Mucosa of descending colon (tissue), 3 donors: Measurements from ENCODE around the gene TMPRSS4. TPM values are rescaled to one million over a fixed set of nuclear protein-coding genes. Genes with fewer than 3 reads are reported as not detected.

Experiments
- ATAC-seq: fragments of 200-7000 bp; cut with Tn5 transposase; one replicate; pipeline ENCODE4 v1.9.1; 2020; ENCODE audit warnings: mild to moderate bottlenecking, moderate library complexity
- DNase-seq, 3 donors: peaks; one replicate each; pipeline ENCODE4 v3.0.0-alpha.2; 2020
- H3K36me3 ChIP-seq: fragments of 200-600 bp; one replicate; pipeline ENCODE4 v1.8.0; 2021; ENCODE audit warnings: low read depth, mild to moderate bottlenecking
- H3K4me1 ChIP-seq: fragments of 200-600 bp; one replicate; pipeline ENCODE4 v1.8.0; 2021; ENCODE audit warnings: low read depth, mild to moderate bottlenecking
- H3K4me3 ChIP-seq: fragments of 200-600 bp; one replicate; pipeline ENCODE4 v1.8.0; 2021; ENCODE audit warnings: mild to moderate bottlenecking
- H3K9me3 ChIP-seq: fragments of 200-600 bp; one replicate; pipeline ENCODE4 v1.8.0; 2021; ENCODE audit warnings: mild to moderate bottlenecking
- CTCF ChIP-seq: fragments of 200-600 bp; IDR thresholded peaks from one replicate; pipeline ENCODE4 v1.8.0; 2022; ENCODE audit warnings: antibody characterized with exemption, mild to moderate bottlenecking
- intact Hi-C, 2 donors: fragments of 100-400 bp; cut with DNase I in 1 of 2; cut with micrococcal nuclease in 1 of 2; formaldehyde crosslinking; loops; one replicate each; pipeline versions ENCODE4 v1.11.0 to v1.11.1; 2022; cut with DNase I, micrococcal nuclease
- total RNA-seq, 3 donors: library from RNA; stranded (reverse); fragmentation: NEBNext Ultra II Directional in 2 of 3; extraction: Animal tissue kit (Norgen Biotek cat#: 25700) in 2 of 3; gene quantifications; one replicate each; pipeline versions ENCODE4 v1.2.1 to v1.2.4, GENCODE V29; 2021 to 2023
- donor health status: DM: no; HTN: no; CAD: no; lungs with moderate emphysema.
- donor health status: DM: no; HTN: no; CAD: no.
- donor health status: DM: no; HTN: yes; CAD: no.

TMPRSS4 gene
- total RNA-seq, 3 donors from 2014 or later = 159 to 648 (median 243) TPM

GRCh38 chr11:118042796-118043195 lies 34.1 kb upstream of the TMPRSS4 start:
- Histone ChIP-seq H3K36me3 (no peaks in the 10 kb centered on the region), H3K9me3 (no peaks in the 10 kb centered on the region), H3K4me3 (no peak overlapping the region), H3K4me1 (no peaks in the 10 kb centered on the region)
- no peak for TF ChIP-seq CTCF
- DNase-seq (no peak), ATAC-seq (no peak)
- intact Hi-C loops = no loop called here

GRCh38 chr11:118045191-118045590 lies 31.7 kb upstream of the TMPRSS4 start:
- H3K4me3 ChIP-seq = no peak overlapping the region
- H3K9me3 ChIP-seq = no peaks in the 10 kb centered on the region
- no peaks in the 10 kb centered on the region for H3K36me3 ChIP-seq
- no peak for TF ChIP-seq CTCF
- H3K4me1 ChIP-seq = no peaks in the 10 kb centered on the region
- no peak for DNase-seq
- no peak for ATAC-seq
- intact Hi-C loops = no loop called here

GRCh38 chr11:118046051-118046963 lies 30.6 kb upstream of the TMPRSS4 start:
- DNase-seq (no peak), ATAC-seq (peak; percentile 34)
- intact Hi-C loops = no loop called here
- no peak for TF ChIP-seq CTCF
- Histone ChIP-seq H3K36me3 (no peaks in the 10 kb centered on the region), H3K9me3 (no peaks in the 10 kb centered on the region), H3K4me3 (no peak overlapping the region), H3K4me1 (no peaks in the 10 kb centered on the region)

- intact Hi-C loops = no loop called here
- Histone ChIP-seq H3K4me3 (no peak overlapping the region), H3K36me3 (no peaks in the 10 kb centered on the region), H3K9me3 (no peaks in the 10 kb centered on the region), H3K4me1 (no peaks in the 10 kb centered on the region)
- ATAC-seq (no peak), DNase-seq (no peak)
- no peak for TF ChIP-seq CTCF
Measured at GRCh38 chr11:118046964-118047700, 29.7 kb upstream of the TMPRSS4 start.

- Histone ChIP-seq H3K4me3 (no peak overlapping the region), H3K4me1 (no peaks in the 10 kb centered on the region), H3K9me3 (no peaks in the 10 kb centered on the region), H3K36me3 (no peaks in the 10 kb centered on the region)
- TF ChIP-seq CTCF = no peak
- no peak for DNase-seq
- intact Hi-C loops = no loop called here
- no peak for ATAC-seq
Measured at GRCh38 chr11:118047749-118048148, 29.1 kb upstream of the TMPRSS4 start.
